Measurements from ENCODE around the gene ABCA1.
A peak's percentile ranks its signal among the peaks of the same experiment; 100 is the strongest.

Gene ABCA1

GRCh38 chr9:104844710-104845109 is 83.2 kb downstream of the ABCA1 start:
- DNase-seq (ENCODE audit: low read depth in 2 of 2) = no peak

- DNase-seq (ENCODE audit: low read depth in 2 of 2) = no peak
These were observed 84.2 kb downstream of the ABCA1 start for GRCh38 chr9:104843644-104844240.

- no peak for DNase-seq (ENCODE audit: low read depth in 2 of 2)
These were observed 85.3 kb downstream of the ABCA1 start for GRCh38 chr9:104842698-104843097.

- no peak for DNase-seq (ENCODE audit: low read depth in 2 of 2)
These were observed 86.3 kb downstream of the ABCA1 start for GRCh38 chr9:104841601-104842141.

- DNase-seq (ENCODE audit: low read depth in 2 of 2) = no peak
These were observed 89.0 kb downstream of the ABCA1 start for GRCh38 chr9:104838958-104839357.

- DNase-seq (ENCODE audit: low read depth in 2 of 2) = no peak
These were observed 91.2 kb downstream of the ABCA1 start for GRCh38 chr9:104836767-104837166.

GRCh38 chr9:104836235-104836634 is 91.7 kb downstream of the ABCA1 start:
- no peak for DNase-seq (ENCODE audit: low read depth in 2 of 2)

- no peak for DNase-seq (ENCODE audit: low read depth in 2 of 2)
These were observed 92.8 kb downstream of the ABCA1 start for GRCh38 chr9:104835161-104835560.

GRCh38 chr9:104833696-104834095 is 94.3 kb downstream of the ABCA1 start:
- no peak for DNase-seq (ENCODE audit: low read depth in 2 of 2)

GRCh38 chr9:104831681-104832080 is 96.3 kb downstream of the ABCA1 start:
- no peak for DNase-seq (ENCODE audit: low read depth in 2 of 2)

- no peak for DNase-seq (ENCODE audit: low read depth in 2 of 2)
These were observed 101.0 kb downstream of the ABCA1 start for GRCh38 chr9:104826911-104827310.

GRCh38 chr9:104826079-104826775 is 101.7 kb downstream of the ABCA1 start:
- no peak for DNase-seq (ENCODE audit: low read depth in 2 of 2)

- no peak for DNase-seq (ENCODE audit: low read depth in 2 of 2)
These were observed 107.6 kb downstream of the ABCA1 start for GRCh38 chr9:104820336-104820735.

GRCh38 chr9:104819033-104819432 is 108.9 kb downstream of the ABCA1 start:
- no peak for DNase-seq (ENCODE audit: low read depth in 2 of 2)

GRCh38 chr9:104817437-104817836 is 110.5 kb downstream of the ABCA1 start:
- no peak for DNase-seq (ENCODE audit: low read depth in 2 of 2)

- no peak for DNase-seq (ENCODE audit: low read depth in 2 of 2)
These were observed 111.9 kb downstream of the ABCA1 start for GRCh38 chr9:104815851-104816565.

GRCh38 chr9:104810421-104811339 is 117.3 kb downstream of the ABCA1 start:
- DNase-seq (ENCODE audit: low read depth in 2 of 2) = no peak

- peak in 1 of 2 experiments; percentile 31 for DNase-seq (ENCODE audit: low read depth in 2 of 2)
These were observed 119.8 kb downstream of the ABCA1 start for GRCh38 chr9:104808035-104808614.

- DNase-seq (ENCODE audit: low read depth in 2 of 2) = no peak
These were observed 122.5 kb downstream of the ABCA1 start for GRCh38 chr9:104805441-104805840.

- no peak for DNase-seq (ENCODE audit: low read depth in 2 of 2)
These were observed 125.0 kb downstream of the ABCA1 start for GRCh38 chr9:104802906-104803305.

GRCh38 chr9:104802110-104802509 is 125.8 kb downstream of the ABCA1 start:
- DNase-seq (ENCODE audit: low read depth in 2 of 2) = no peak

Data from fibroblast of skin of left quadriceps (primary cell).